ENCODE data around the gene TUBG1. TPM values are rescaled to one million over a fixed set of nuclear protein-coding genes. Genes with fewer than 3 reads are reported as not detected.

The TUBG1 gene
- total and polyA plus RNA-seq, 10 of the 15 experiments (the other 5 are each of a cell fraction or from before 2014, with no cell fraction given), result 40.0 to 256 (median 107) TPM

- TF ChIP-seq CEBPZ (IDR thresholded peaks at IDR 0.05; ENCODE audit: low read depth, low read length), result no peak
These were observed 46.0 kb downstream of the TUBG1 start (continued) for GRCh38 chr17:42655528-42655927.

- Histone ChIP-seq H3K9ac (ENCODE audit: control insufficient read depth, insufficient read depth, low read length) (no peak overlapping the region), H2AFZ (ENCODE audit: control insufficient read depth, low read depth, low read length) (no peak overlapping the region), H3K27ac (ENCODE audit: control insufficient read depth, insufficient read depth) (no peak overlapping the region), H3K9me3 (replicated peaks; ENCODE audit: control insufficient read depth, insufficient read depth, low read length) (no peaks in the 10 kb centered on the region), H3K4me3 (no peak overlapping the region), H3K4me1 (ENCODE audit: control insufficient read depth, insufficient read depth, low read length) (peaks cover 33% of the 10 kb centered on the region), H3K27me3 (replicated peaks in 1 of 2; ENCODE audit: control insufficient read depth in 2 of 2, insufficient read depth in 2 of 2, low read length in 1 of 2) (no peaks in the 10 kb centered on the region), H4K20me1 (ENCODE audit: control insufficient read depth, insufficient read depth) (no peaks in the 10 kb centered on the region), H3K36me3 (ENCODE audit: control insufficient read depth in 2 of 2, insufficient read depth in 2 of 2, low read length in 1 of 2) (no peaks in the 10 kb centered on the region; a peak in 1 of 4 replicates), H3K79me2 (ENCODE audit: control insufficient read depth, insufficient read depth, low read length) (peaks cover 3% of the 10 kb centered on the region; the same call in 1 of the 2 replicates), H3K4me2 (ENCODE audit: control insufficient read depth, insufficient read depth) (no peak overlapping the region; the same call in 1 of the 2 replicates)
- BruUV-seq (replicated peaks), result no TSS peak
- no peak for TF ChIP-seq SUPT20H (IDR thresholded peaks at IDR 0.05; ENCODE audit: borderline replicate concordance, control insufficient read depth, low read depth, low read length)
- TF ChIP-seq HSF1 (IDR thresholded peaks at IDR 0.05; ENCODE audit: low read depth, low read length), result no peak
- TF ChIP-seq CHD4 (IDR thresholded peaks at IDR 0.05), result no peak
- no peak for TF ChIP-seq CTCF (IDR thresholded peaks at IDR 0.05 in 2 of 3, conservative IDR thresholded peaks at IDR 0.05 in 1 of 3; ENCODE audit: control insufficient read depth in 2 of 3, extremely low read depth in 1 of 3, insufficient read depth in 1 of 3, low read depth in 3 of 3, low read length in 3 of 3)
- ATAC-seq, result no peak
- ChIA-PET SMC1A (ENCODE audit: uncharacterized antibody, unreplicated experiment) (interaction anchor here (1.3 to 2.0 kb wide), 4 partner anchors 16 to 53 kb away, joined by 3 to 9 read pairs (median 4); no protein-coding TSS in a partner anchor), RAD21 (ENCODE audit: unreplicated experiment) (interaction anchor here (1.3 to 2.1 kb wide), 5 partner anchors 10 to 79 kb away, joined by 4 to 10 read pairs (median 7); no protein-coding TSS in a partner anchor), POLR2A (interaction anchor here (0.6 to 4.9 kb wide), 6 partner anchors 19 to 730 kb away, joined by 3 to 29 read pairs (median 10); partner anchors contain the start of genes PLEKHH3, RETREG3 and TUBG1), CTCF (interaction anchor here (0.6 to 3.4 kb wide), 6 partner anchors 16 to 128 kb away, joined by 3 to 26 read pairs (median 8); partner anchors contain the start of genes PLEKHH3 and PSMC3IP)
- FAIRE-seq, result no peak
- no peak for DNase-seq (ENCODE audit: low read depth, low spot score)
- intact Hi-C loops (cut with micrococcal nuclease; ENCODE audit: unreplicated experiment) (loop anchor here (5.0 kb wide), 1 partner anchor 81 kb away; the partner anchor contains the start of gene PSMC3IP), in situ Hi-C loops (cut with MboI) (no loop called here)
- 79% methylated on average over 9 of the region's 9 CpGs for WGBS (ENCODE audit: insufficient coverage, insufficient replicate concordance, low lambda C conversion rate, missing lambda C conversion rate)
These were observed 48.5 kb downstream of the TUBG1 start for GRCh38 chr17:42657824-42658588.
